Measurements from ENCODE around the gene HCK. TPM values are rescaled to one million over a fixed set of nuclear protein-coding genes. Genes with fewer than 3 reads are reported as not detected.

HCK gene
- polyA plus RNA-seq, 1 experiment, result not detected

GRCh38 chr20:32006841-32007786 lies 44.9 kb upstream of the HCK start:
- peaks cover 25% of the 10 kb centered on the region for H3K27me3 ChIP-seq (ENCODE audit: control insufficient read depth, insufficient read depth, low read length)
- no peak for TF ChIP-seq CTCF (IDR thresholded peaks at IDR 0.05; ENCODE audit: low read depth, low read length)
- POLR2A ChIA-PET, result no interaction called here
- DNase-seq (ENCODE audit: low read depth, low spot score), result no peak
- no peak overlapping the region for H3K4me3 ChIP-seq (ENCODE audit: low read depth, low read length)
- CTCF ChIA-PET, result interaction anchor here (0.6 to 0.9 kb wide), 2 partner anchors 24 kb away, joined by 3 read pairs; no protein-coding TSS in a partner anchor
- no peaks in the 10 kb centered on the region for H3K9me3 ChIP-seq (ENCODE audit: control insufficient read depth, insufficient read depth, low read length)
- no peak overlapping the region for H3K27ac ChIP-seq (ENCODE audit: low read depth, low read length)

GRCh38 chr20:32007787-32008616 lies 44.0 kb upstream of the HCK start:
- peaks cover 23% of the 10 kb centered on the region for H3K27me3 ChIP-seq (ENCODE audit: control insufficient read depth, insufficient read depth, low read length)
- H3K9me3 ChIP-seq (ENCODE audit: control insufficient read depth, insufficient read depth, low read length), result no peaks in the 10 kb centered on the region
- POLR2A ChIA-PET, result no interaction called here
- no peak overlapping the region for H3K4me3 ChIP-seq (ENCODE audit: low read depth, low read length)
- H3K27ac ChIP-seq (ENCODE audit: low read depth, low read length), result no peak overlapping the region
- DNase-seq (ENCODE audit: low read depth, low spot score), result no peak
- CTCF ChIA-PET, result interaction anchor here (0.9 kb wide), 1 partner anchor 23 kb away, joined by 3 read pairs; no protein-coding TSS in a partner anchor
- no peak for TF ChIP-seq CTCF (IDR thresholded peaks at IDR 0.05; ENCODE audit: low read depth, low read length)

GRCh38 chr20:32009564-32009963 lies 42.5 kb upstream of the HCK start:
- no peak for DNase-seq (ENCODE audit: low read depth, low spot score)
- ChIA-PET CTCF (no interaction called here), POLR2A (interaction anchor here (0.5 kb wide), 1 partner anchor 59 kb away, joined by 6 read pairs; no protein-coding TSS in a partner anchor)
- Histone ChIP-seq H3K9me3 (ENCODE audit: control insufficient read depth, insufficient read depth, low read length) (no peaks in the 10 kb centered on the region), H3K27me3 (ENCODE audit: control insufficient read depth, insufficient read depth, low read length) (peaks cover 20% of the 10 kb centered on the region), H3K4me3 (ENCODE audit: low read depth, low read length) (no peak overlapping the region), H3K27ac (ENCODE audit: low read depth, low read length) (no peak overlapping the region)
- no peak for TF ChIP-seq CTCF (IDR thresholded peaks at IDR 0.05; ENCODE audit: low read depth, low read length)

GRCh38 chr20:32010101-32010500 lies 41.9 kb upstream of the HCK start, which contains the start of gene CCM2L:
TSS of gene CCM2L (plus strand) at chr20:32010438. CDS start at chr20:32010455, 17 bp downstream.
- no peak for DNase-seq (ENCODE audit: low read depth, low spot score)
- peaks cover 24% of the 10 kb centered on the region for H3K27me3 ChIP-seq (ENCODE audit: control insufficient read depth, insufficient read depth, low read length)
- H3K27ac ChIP-seq (ENCODE audit: low read depth, low read length), result no peak within 1 kb of the TSS
- TF ChIP-seq CTCF (IDR thresholded peaks at IDR 0.05; ENCODE audit: low read depth, low read length), result no peak
- CTCF ChIA-PET, result no interaction called here
- POLR2A ChIA-PET, result interaction anchor here (0.5 kb wide), 1 partner anchor 59 kb away, joined by 6 read pairs; no protein-coding TSS in a partner anchor
- H3K4me3 ChIP-seq (ENCODE audit: low read depth, low read length), result no peak within 1 kb of the TSS
- no peaks in the 10 kb centered on the region for H3K9me3 ChIP-seq (ENCODE audit: control insufficient read depth, insufficient read depth, low read length)
